Left colon (tissue), 2 donors: ENCODE measurements around the gene WDR62. TPM values are rescaled to one million over a fixed set of nuclear protein-coding genes. Genes with fewer than 3 reads are reported as not detected.

Source experiments
- ATAC-seq: fragments of 200-7000 bp; cut with Tn5 transposase; one replicate; pipeline ENCODE4 v1.9.1; 2020; ENCODE audit warnings: mild to moderate bottlenecking, moderate library complexity
- DNase-seq, 2 donors: peaks; one replicate each; pipeline ENCODE4 v3.0.0-alpha.2; 2020
- intact Hi-C, 2 donors: fragments of 100-400 bp; cut with DNase I in 1 of 2; cut with micrococcal nuclease in 1 of 2; formaldehyde crosslinking; loops; one replicate each; pipeline versions ENCODE4 v1.11.2 to v1.14.0; 2022; cut with DNase I, micrococcal nuclease
- total RNA-seq, 2 donors: library from RNA; stranded (reverse); fragmentation: NEBNext Ultra II Directional; extraction: Animal tissue kit (Norgen Biotek cat#: 25700); gene quantifications; one replicate each; pipeline ENCODE4 v1.2.1, GENCODE V29; 2021
- donor health status: DM: no; HTN: no; CAD: no.
- donor health status: DM: yes; HTN: yes; CAD: no.

WDR62 gene
- total RNA-seq, 2 donors from 2014 or later, result 0.84 to 4.5 TPM

DNA sequence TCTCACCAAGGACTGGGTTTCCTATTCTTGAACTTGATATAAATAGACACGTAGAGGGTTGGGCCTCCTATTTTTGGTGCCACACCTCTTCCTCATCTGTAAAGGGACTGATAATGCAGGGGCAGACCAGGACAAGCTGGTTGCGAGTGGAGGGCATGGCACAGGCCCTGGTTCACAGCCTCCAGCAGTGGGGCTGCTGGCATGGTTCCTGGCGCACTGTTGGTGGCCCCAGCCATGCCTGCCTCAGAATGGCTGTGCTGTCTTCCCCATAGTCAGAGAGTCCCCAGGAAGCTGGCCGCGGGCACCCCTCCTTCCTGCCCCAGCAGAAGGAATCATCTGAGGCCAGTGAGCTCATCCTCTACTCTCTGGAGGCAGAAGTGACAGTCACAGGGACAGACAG lies 45.8 kb downstream of the WDR62 start:
- intact Hi-C loops, result no loop called here
- DNase-seq (no peak), ATAC-seq (no peak)

DNA sequence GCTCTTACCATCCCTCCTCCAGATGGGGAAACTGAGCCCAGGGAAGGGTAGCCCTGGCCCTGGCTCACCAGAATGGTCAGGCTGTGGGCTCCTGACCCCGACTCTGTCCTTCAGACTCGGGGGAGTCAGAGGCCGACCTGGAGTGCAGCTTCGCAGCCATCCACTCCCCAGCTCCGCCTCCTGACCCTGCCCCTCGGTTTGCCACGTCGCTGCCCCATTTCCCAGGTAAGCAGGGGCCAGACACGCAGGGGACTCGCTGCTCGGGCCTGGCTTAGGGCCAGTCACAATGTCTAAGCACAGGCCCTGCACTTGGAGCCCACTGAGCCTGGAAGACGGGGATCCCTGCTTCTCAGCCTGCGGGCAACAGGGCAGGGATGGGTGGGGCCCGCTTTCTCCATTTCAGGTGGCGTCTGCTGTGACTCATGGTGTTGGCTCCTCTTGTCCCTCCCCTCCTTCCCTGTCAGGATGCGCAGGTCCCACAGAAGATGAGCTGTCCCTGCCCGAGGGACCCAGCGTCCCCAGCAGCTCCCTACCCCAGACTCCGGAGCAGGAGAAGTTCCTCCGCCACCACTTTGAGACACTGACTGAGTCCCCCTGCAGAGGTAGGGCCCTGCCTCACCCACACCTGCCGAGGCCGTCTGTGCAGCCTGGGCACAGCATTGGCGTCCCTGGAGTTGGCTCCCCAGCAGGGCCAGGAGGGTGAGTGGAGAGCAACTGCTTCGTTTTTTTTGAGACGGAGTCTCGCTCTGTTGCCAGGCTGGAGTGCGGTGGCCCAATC lies 47.0 kb downstream of the WDR62 start:
- no peak for ATAC-seq
- no peak for DNase-seq
- intact Hi-C loops, result no loop called here

- DNase-seq (no peak), ATAC-seq (no peak)
- intact Hi-C loops, result no loop called here
These were observed 48.4 kb downstream of the WDR62 start for GRCh38 chr19:36103040-36103626.

DNA sequence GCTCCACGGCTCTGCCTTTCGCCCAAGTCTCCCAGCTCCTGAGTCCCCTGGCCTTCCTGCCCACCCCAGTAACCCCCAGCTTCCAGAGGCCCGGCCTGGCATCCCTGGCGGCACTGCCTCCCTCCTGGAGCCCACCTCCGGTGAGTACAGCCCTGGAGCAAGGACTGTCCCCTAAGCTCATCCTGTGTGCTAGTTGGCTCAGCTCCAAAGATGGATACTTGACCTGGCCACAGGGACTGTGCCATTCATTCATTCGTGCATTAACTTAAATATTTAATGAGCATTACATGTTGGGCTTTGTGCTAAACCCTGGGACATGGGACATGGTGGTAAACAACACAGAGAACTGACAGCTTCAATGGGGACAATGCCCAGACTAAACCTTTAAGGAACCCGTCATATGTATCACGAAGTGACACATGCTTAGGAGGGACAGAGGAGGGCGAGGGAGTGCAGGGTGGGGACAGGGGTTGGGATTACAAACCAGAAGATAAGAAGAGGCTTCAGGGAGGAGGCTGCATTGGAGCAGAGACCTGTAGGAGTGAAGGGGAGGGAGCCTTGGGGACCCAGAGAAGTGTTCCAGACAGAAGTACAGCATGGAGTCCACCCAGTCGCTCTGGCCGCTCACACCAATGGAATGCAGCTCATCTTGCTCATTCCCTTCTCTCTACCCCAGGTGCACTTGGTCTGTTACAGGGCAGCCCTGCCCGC lies 49.3 kb downstream of the WDR62 start:
- intact Hi-C loops, result no loop called here
- ATAC-seq, result no peak

GRCh38 chr19:36106441-36106840 lies 51.7 kb downstream of the WDR62 start:
- intact Hi-C loops, result no loop called here
- DNase-seq (no peak), ATAC-seq (no peak)

More for the DNA sequence above, 49.3 kb downstream of the WDR62 start:
- no peak for DNase-seq

- ATAC-seq, result no peak
- no peak for DNase-seq
- intact Hi-C loops, result no loop called here
These were observed 52.3 kb downstream of the WDR62 start for GRCh38 chr19:36106991-36107390.

- ATAC-seq, result no peak
- intact Hi-C loops, result no loop called here
- no peak for DNase-seq
These were observed 54.0 kb downstream of the WDR62 start for GRCh38 chr19:36108684-36109083.

GRCh38 chr19:36110487-36111199 lies 55.9 kb downstream of the WDR62 start, which contains the start of gene OVOL3:
Gene OVOL3, plus strand, starts transcription at chr19:36111143. Its CDS starts 60 bp downstream, at chr19:36111203.
- DNase-seq (no peak), ATAC-seq (no peak)
- intact Hi-C loops, result no loop called here

DNA sequence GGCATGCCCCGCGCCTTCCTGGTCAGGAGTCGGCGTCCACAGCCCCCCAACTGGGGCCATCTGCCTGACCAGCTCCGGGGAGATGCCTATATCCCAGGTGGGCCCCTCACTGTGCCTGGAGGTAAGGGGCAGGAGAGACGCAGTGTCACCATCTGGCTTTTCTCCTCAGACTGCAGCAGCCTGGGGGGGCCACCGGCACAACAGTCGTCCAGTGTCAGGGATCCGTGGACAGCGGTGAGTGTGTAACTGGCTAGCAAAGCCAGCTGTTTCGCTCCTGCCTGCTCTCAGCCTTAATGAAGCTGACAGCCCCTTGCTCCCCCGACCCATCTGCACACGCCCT lies 56.5 kb downstream of the WDR62 start:
- intact Hi-C loops, result no loop called here
- DNase-seq (no peak), ATAC-seq (no peak)

DNA sequence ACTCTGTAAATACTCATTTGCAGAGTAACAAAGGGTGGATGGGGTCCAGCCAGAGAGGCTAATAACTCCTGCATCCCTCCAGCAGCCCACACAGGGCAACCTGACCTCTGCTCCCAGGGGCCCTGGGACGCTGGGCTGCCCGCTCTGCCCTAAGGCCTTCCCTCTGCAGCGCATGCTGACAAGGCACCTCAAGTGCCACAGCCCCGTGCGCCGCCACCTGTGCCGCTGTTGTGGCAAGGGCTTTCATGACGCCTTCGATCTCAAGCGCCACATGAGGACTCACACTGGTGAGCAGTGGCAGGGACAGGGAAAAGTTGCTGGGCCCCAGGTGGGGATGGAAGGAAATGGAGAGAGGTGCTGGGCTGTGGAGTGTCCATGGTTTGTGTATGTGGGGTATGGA lies 58.0 kb downstream of the WDR62 start:
- DNase-seq (no peak), ATAC-seq (no peak)
- intact Hi-C loops, result no loop called here

GRCh38 chr19:36113425-36113824 lies 58.7 kb downstream of the WDR62 start:
- no peak for DNase-seq
- no peak for ATAC-seq
- intact Hi-C loops, result no loop called here

GRCh38 chr19:36113894-36114720 lies 59.4 kb downstream of the WDR62 start:
- intact Hi-C loops, result no loop called here
- ATAC-seq, result peak; percentile 4
- DNase-seq, result peak in 1 of 2 donors; percentile 45

GRCh38 chr19:36114721-36115452 lies 60.2 kb downstream of the WDR62 start, which contains the start of gene POLR2I:
Gene POLR2I, minus strand, starts transcription at chr19:36114875. Its CDS starts 19 bp downstream, at chr19:36114856.
- intact Hi-C loops, result no loop called here
- DNase-seq, result peak; percentile 98 to 100
- peak; percentile 87 for ATAC-seq

DNA sequence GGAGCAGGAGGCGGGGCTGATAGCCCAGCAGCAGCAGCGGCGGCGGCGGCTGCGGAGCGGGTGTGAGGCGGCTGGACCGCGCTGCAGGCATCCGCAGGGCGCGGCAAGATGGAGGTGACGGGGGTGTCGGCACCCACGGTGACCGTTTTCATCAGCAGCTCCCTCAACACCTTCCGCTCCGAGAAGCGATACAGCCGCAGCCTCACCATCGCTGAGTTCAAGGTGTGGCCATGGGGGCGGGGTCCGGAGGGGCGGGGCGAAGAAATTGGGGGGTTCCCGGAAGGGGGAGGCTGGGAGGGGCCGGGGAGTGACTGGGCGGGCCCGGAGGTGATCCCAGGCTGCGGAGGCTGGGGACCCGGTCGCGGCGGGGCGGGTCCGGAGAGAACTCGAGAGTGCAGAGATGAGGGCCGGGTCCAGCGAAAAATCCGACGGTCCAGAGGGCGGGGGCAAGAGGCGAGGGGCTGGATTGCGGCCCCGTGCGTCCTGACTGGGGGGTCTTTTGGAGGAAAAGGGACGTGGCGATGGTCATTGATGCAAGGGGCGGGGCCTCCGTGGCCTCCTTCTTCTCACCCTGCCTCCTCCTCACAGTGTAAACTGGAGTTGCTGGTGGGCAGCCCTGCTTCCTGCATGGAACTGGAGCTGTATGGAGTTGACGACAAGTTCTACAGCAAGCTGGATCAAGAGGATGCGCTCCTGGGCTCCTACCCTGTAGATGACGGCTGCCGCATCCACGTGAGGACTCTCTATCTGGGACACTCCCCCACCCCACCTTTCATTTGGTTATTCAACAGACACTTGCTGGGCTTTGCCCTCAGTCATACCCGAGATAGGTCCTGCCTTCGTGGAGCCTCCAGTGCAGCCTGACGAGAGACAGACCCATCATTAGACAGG lies 61.0 kb downstream of the WDR62 start, which contains the start of gene TBCB:
Gene TBCB, plus strand, starts transcription at position 16 of the 891 bp plus-strand sequence. Its CDS starts 93 bp downstream, at position 109.
- DNase-seq, result peak; percentile 85 to 91
- peak; percentile 64 for ATAC-seq
- intact Hi-C loops, result no loop called here

DNA sequence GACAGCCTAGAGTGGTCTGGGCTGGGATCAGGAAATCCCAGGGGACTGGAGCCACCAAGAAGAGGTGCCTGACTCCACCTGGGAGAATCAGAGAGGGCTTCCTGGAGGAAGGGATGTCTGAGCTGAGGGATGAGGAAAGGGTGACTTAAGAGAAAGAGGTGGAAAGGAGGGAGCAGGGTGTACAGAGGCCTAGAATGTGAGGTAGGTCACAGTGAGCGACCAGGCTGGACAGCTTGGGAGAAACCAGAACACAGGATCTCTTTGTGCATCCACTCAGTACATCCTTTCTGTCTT lies 61.6 kb downstream of the WDR62 start:
- DNase-seq, result no peak
- intact Hi-C loops, result no loop called here
- ATAC-seq, result no peak

- intact Hi-C loops, result no loop called here
- DNase-seq (no peak), ATAC-seq (no peak)
These were observed 65.6 kb downstream of the WDR62 start for GRCh38 chr19:36120092-36120983.
